T-helper 1 cell treated with Interleukin-12 subunit alpha and Interleukin-12 subunit beta and Interleukin-4 antibody, amounts not matched to agents 30 μg/mL and 1 μg/mL, for 36 hours (primary cell): ENCODE results near the gene THBD.
"Not testable (repeated sequence)": the region's sequence is repeated elsewhere in the genome, so short reads cannot be mapped to it uniquely, and the experiment has no call there.

Source experiments
- H3K27ac Mint-ChIP-seq: one replicate; pipeline ENCODE4 v1.8.0; 2021; ENCODE audit warnings: mild to moderate bottlenecking, mixed read lengths
- H3K27me3 Mint-ChIP-seq: one replicate; pipeline ENCODE4 v1.8.0; 2021; ENCODE audit warnings: low read depth, mixed read lengths
- H3K36me3 Mint-ChIP-seq: one replicate; pipeline ENCODE4 v1.8.0; 2021; ENCODE audit warnings: low read depth, mixed read lengths
- H3K4me1 Mint-ChIP-seq: one replicate; pipeline ENCODE4 v1.8.0; 2021; ENCODE audit warnings: low read depth, mixed read lengths
- H3K4me3 Mint-ChIP-seq: one replicate; pipeline ENCODE4 v1.8.0; 2021; ENCODE audit warnings: mild to moderate bottlenecking, moderate library complexity, mixed read lengths
- H3K9me3 Mint-ChIP-seq: one replicate; pipeline ENCODE4 v1.8.0; 2021; ENCODE audit warnings: mixed read lengths

The THBD gene

DNA sequence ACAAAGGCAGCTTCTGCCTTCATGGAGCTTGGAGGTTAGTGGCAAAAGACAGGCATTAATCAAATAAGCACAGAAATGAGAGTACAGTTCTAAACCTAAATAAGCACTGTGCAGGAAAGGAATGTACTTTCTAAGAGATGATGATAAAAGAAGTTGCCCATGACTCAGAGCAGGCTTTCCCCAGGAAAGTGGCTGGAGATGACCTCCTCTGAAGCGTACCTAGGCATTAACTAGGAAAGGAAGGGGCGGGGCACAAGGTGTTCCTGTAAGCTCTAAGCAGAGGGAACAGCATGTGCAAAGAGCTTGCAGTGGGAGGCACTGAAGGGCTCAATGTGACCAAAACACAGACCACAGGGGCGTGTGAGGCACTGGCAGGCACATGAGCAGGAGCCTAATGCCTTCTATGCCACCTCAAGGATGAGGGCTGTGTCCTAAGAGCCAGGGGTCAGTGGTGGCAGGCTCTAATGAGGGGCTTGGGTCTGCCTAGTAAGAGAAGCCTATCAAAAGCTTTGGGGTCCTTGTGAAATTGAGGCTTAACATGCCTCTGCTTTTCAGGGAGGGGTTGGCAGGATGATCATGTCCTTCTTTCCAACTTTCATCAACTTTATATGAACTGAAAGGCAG lies 9.5 kb downstream of the THBD start:
- H3K4me1 Mint-ChIP-seq: no peaks in the 10 kb centered on the region
- H3K4me3 Mint-ChIP-seq: no peak overlapping the region
- H3K36me3 Mint-ChIP-seq: no peaks in the 10 kb centered on the region
- H3K9me3 Mint-ChIP-seq: no peaks in the 10 kb centered on the region
- peaks cover 25% of the 10 kb centered on the region for H3K27me3 Mint-ChIP-seq
- H3K27ac Mint-ChIP-seq: no peak overlapping the region

DNA sequence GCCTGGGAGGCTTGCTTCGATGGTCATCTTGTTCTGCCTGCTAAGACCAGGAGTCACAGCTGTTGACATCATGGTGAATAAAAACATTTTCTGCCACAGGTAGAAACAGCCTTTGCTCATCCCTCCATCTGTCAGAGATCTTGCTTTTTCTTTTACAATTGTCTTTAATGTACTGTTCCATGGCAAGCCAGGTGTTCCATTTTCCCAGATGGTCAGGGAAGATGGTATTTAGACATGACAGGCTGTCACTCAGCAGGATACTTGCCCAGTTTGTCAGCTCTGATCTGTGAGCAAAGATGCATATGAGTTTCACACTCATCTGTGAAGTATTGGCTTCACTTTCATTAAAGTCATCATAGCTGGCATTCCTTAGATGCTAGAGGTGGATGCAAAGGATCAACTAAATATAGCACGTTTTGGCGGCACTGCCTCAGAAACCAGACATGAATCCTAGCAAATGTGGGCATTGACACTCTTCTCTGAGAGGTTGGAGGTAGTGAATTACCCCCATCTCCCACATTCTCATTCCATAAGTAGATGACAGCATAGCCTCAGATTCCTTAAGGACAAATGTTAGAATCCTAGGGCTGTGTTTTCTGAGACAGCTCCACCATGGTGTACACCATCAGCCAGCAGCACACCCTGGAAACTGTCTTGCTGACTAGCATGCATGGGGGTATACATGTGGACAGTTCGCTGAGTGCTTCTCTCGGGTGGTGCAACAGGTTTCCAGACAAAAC lies 10.2 kb downstream of the THBD start:
- H3K27ac Mint-ChIP-seq: no peak overlapping the region
- H3K36me3 Mint-ChIP-seq: no peaks in the 10 kb centered on the region
- H3K4me3 Mint-ChIP-seq: no peak overlapping the region
- H3K9me3 Mint-ChIP-seq: no peaks in the 10 kb centered on the region
- no peaks in the 10 kb centered on the region for H3K4me1 Mint-ChIP-seq
- peaks cover 21% of the 10 kb centered on the region for H3K27me3 Mint-ChIP-seq

DNA sequence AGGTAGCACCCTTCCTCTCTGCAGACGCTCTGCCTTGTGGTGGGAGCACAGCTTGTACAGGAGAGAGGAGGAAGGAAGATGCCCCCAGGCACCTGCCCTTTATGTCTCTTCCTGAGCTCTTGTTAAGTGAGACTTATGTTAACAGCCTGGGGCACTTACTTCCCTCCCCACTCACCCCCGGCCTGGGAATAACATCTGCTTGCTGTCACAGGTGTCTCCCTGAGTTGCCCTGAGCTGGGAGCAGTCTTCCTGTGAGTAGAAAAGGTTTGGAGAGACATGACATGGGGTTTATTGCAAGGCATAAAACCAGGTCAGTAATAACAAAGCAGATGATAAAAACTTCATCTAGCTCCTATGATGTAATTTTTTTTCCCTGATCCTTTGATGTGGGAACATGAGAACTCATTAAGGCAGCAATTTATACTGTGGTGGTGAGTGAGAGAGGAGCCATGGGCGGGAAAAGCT lies 12.4 kb downstream of the THBD start:
- no peak overlapping the region for H3K4me3 Mint-ChIP-seq
- no peaks in the 10 kb centered on the region for H3K4me1 Mint-ChIP-seq
- peaks cover 8% of the 10 kb centered on the region for H3K27me3 Mint-ChIP-seq
- no peak overlapping the region for H3K27ac Mint-ChIP-seq
- H3K36me3 Mint-ChIP-seq: no peaks in the 10 kb centered on the region
- H3K9me3 Mint-ChIP-seq: no peaks in the 10 kb centered on the region

DNA sequence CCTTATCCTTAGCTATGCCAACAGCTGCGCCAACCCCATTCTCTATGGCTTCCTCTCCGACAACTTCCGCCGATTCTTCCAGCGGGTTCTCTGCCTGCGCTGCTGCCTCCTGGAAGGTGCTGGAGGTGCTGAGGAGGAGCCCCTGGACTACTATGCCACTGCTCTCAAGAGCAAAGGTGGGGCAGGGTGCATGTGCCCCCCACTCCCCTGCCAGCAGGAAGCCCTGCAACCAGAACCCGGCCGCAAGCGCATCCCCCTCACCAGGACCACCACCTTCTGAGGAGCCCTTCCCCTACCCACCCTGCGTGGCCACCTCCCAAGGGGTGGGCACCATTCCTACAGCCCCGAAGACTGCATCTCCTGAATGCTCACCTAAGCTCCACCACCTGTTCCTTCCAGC lies 13.1 kb downstream of the THBD start:
- Mint-ChIP-seq H3K4me1 (no peaks in the 10 kb centered on the region), H3K27ac (no peak overlapping the region)

DNA sequence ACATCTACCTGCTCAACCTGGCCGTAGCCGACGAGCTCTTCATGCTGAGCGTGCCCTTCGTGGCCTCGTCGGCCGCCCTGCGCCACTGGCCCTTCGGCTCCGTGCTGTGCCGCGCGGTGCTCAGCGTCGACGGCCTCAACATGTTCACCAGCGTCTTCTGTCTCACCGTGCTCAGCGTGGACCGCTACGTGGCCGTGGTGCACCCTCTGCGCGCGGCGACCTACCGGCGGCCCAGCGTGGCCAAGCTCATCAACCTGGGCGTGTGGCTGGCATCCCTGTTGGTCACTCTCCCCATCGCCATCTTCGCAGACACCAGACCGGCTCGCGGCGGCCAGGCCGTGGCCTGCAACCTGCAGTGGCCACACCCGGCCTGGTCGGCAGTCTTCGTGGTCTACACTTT lies 13.7 kb downstream of the THBD start:
- Mint-ChIP-seq H3K4me3 (no peak overlapping the region), H3K4me1 (no peaks in the 10 kb centered on the region), H3K27ac (no peak overlapping the region), H3K36me3 (no peaks in the 10 kb centered on the region), H3K9me3 (no peaks in the 10 kb centered on the region), H3K27me3 (peaks cover 11% of the 10 kb centered on the region)

More for the DNA sequence above, 13.1 kb downstream of the THBD start:
- Mint-ChIP-seq H3K4me3 (no peak overlapping the region), H3K36me3 (no peaks in the 10 kb centered on the region), H3K27me3 (peaks cover 12% of the 10 kb centered on the region), H3K9me3 (no peaks in the 10 kb centered on the region)

DNA sequence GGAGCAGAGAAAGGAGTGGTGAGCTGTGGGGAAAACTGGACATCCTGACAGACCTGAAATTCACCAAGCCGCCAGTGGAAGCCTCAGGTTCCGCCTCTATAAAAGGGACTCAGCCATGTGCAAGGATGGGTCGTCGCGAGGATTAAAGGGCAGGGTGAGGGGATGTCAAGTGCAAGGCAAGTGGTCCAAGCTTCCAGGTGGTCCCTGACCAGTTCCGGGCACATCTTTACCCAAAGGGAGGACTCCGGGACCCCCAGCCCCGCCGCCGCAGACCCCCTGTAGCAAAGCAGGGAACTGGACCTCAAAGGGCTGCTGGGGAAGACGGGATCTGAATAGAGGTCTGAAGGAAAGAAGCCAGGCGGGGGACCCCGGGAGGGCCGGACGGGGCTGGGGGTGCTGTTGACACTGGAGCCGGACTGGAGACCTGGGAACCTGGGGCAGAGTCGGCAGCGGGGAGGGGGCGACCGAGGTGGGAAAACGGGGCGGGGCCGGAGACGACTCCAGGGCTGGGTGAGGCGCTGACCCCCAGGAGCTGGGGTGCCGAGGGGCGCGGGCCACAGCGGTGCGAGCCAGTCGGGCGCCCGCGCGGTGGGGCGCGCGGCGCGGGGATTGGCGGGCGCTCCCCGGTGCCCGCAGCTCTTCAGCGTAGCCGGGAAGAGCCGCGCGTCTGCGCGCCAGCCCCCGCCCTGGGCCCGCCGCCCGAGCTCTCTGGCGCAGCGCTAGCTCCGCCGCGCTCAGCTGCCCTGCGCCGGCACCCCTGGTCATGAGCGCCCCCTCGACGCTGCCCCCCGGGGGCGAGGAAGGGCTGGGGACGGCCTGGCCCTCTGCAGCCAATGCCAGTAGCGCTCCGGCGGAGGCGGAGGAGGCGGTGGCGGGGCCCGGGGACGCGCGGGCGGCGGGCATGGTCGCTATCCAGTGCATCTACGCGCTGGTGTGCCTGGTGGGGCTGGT lies 14.5 kb downstream of the THBD start, which contains the start of gene SSTR4:
TSS of gene SSTR4 (plus strand) at position 592 of the 951 bp plus-strand sequence. CDS start at position 764, 172 bp downstream.
- Mint-ChIP-seq H3K27me3 (peaks cover 5% of the 10 kb centered on the region), H3K27ac (no peak within 1 kb of the TSS), H3K36me3 (no peaks in the 10 kb centered on the region), H3K9me3 (no peaks in the 10 kb centered on the region), H3K4me3 (no peak within 1 kb of the TSS), H3K4me1 (no peaks in the 10 kb centered on the region)

DNA sequence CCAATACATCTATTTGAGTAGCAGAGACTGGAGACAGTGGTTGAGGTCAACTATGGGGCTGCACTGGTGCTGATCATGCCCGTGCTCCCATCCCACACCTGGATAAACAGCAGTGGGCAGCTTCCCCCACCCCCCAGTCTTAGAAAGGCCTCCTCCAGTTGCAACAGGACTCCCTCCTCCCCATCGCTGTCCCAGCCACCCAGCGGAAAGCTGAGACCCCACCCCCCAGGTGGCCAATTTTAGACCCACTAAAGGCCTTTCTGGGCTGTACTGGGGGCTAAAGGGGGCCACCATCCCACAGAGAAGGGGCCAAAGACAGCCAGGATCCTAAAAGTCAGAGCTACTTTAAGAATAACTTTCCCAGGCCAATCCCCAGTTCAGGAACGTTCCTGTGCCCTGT lies 15.6 kb downstream of the THBD start:
- peaks cover 9% of the 10 kb centered on the region for H3K27me3 Mint-ChIP-seq
- no peaks in the 10 kb centered on the region for H3K9me3 Mint-ChIP-seq
- H3K4me3 Mint-ChIP-seq: no peak overlapping the region
- H3K4me1 Mint-ChIP-seq: no peaks in the 10 kb centered on the region
- no peaks in the 10 kb centered on the region for H3K36me3 Mint-ChIP-seq
- H3K27ac Mint-ChIP-seq: no peak overlapping the region

DNA sequence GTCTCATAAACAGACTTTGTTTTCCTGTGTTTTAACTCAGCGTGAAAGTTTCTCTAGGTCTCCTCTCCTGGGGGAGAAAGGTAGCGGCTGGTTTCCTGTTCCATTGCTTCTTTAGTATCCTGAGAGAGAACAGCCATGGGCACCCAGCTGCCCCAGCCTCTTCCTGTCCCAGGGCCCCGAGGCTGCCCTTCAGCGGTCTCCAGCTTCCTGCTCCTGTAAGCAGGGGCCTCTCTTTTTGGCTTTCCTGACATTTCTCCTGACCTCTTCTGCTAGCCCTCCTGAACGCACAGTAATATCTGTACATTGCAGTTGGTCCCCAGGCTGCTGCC lies 16.8 kb downstream of the THBD start:
- Mint-ChIP-seq H3K36me3 (no peaks in the 10 kb centered on the region), H3K9me3 (no peaks in the 10 kb centered on the region), H3K4me3 (no peak overlapping the region), H3K4me1 (no peaks in the 10 kb centered on the region), H3K27me3 (peaks cover 9% of the 10 kb centered on the region), H3K27ac (no peak overlapping the region)

DNA sequence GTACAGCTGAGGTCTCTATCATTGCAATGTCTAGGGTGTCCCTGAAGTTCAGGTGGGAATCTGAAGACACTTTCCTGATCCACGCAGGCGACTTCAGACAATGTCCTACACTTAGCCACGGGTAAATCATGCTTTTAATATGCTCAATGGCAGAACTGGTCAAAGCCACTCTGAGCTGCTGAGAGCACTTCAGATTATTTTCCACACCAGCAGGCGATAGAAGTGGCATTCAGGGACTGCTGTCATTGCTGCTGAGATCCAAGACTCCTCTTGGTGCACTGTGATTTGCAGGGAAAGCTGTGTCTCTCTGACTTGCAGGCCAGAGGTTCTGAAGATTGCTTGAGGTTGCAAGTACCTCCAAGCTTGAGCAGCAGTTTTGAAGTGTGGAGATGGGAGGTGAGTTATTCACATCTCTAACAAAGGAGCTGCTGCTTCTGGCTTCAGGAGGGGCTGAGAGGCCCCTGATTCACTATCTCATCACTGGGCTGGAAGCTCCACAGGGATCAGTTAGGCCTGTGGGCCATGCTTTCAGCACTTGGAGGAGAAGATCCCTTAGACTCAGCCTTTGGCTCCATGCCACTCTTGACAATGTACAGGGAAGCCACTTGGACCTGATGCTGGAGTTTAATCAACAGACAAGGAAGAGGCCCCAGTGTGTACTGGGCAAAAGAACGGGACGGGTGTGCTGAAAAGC lies 17.3 kb downstream of the THBD start:
- peaks cover 9% of the 10 kb centered on the region for H3K27me3 Mint-ChIP-seq
- no peaks in the 10 kb centered on the region for H3K9me3 Mint-ChIP-seq
- no peaks in the 10 kb centered on the region for H3K36me3 Mint-ChIP-seq
- no peak overlapping the region for H3K27ac Mint-ChIP-seq
- no peak overlapping the region for H3K4me3 Mint-ChIP-seq
- H3K4me1 Mint-ChIP-seq: no peaks in the 10 kb centered on the region

DNA sequence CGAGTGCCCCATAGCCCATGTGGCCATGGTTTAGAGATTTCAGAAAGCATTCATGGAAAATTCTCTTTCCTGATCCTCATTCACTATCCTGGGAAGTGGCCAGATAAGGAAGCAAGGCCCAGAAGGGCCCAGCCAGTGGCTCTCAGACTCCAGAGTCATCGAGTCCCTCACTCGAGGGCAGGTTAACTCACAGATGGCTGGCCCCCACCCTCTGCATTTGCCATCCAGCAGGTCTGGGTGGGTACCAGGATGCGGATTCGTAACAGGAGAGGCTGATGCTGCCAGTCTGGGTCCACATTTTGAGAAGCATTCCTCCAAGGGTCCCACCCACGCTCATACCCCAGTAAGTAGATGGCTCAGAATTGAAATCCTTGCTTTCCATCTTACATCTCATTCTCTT lies 18.1 kb downstream of the THBD start:
- Mint-ChIP-seq H3K36me3 (no peaks in the 10 kb centered on the region), H3K27me3 (peaks cover 9% of the 10 kb centered on the region), H3K4me3 (no peak overlapping the region), H3K9me3 (no peaks in the 10 kb centered on the region), H3K27ac (no peak overlapping the region), H3K4me1 (no peaks in the 10 kb centered on the region)

DNA sequence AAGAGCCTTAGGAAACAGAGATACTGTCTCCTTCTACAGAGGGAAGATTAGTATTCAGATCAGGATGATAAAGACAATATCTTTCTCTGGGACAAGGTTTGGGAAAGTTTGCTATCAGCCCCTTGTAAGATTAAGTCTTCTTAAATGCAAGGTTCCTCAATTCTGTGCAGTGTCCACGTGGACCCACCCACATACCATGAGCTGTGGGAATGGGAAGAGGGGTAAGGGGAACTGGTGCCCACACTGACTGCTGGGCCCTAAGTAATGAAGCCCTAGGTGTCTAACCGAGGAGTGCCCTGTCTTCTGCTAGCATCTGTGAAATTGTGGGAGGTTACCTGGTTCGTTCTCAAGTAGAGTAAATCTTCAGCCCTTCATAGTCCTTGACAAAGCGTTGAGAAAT lies 20.1 kb downstream of the THBD start:
- Mint-ChIP-seq H3K36me3 (no peaks in the 10 kb centered on the region), H3K4me1 (no peaks in the 10 kb centered on the region), H3K27ac (no peak overlapping the region), H3K4me3 (no peak overlapping the region), H3K9me3 (no peaks in the 10 kb centered on the region), H3K27me3 (peaks cover 9% of the 10 kb centered on the region)

DNA sequence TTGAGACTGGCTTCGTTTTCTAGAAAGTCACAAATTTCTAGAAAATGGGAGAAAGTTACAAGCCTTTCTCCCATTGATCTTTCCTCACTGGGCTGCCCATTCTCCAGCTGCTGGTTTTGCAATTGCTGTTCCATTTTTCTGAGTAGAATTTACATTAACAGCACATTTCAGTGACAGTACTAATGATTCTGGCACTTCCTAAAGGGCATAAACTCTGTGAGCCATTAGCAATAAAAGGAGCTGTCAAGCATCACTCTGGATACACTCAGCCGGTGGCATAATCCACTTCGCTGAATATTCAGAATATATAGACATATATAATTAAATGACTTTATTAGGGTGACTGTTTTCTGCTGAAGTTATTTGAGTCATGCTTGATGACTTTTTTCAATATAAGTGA lies 21.1 kb downstream of the THBD start:
- Mint-ChIP-seq H3K27me3 (peaks cover 9% of the 10 kb centered on the region), H3K9me3 (no peaks in the 10 kb centered on the region)

DNA sequence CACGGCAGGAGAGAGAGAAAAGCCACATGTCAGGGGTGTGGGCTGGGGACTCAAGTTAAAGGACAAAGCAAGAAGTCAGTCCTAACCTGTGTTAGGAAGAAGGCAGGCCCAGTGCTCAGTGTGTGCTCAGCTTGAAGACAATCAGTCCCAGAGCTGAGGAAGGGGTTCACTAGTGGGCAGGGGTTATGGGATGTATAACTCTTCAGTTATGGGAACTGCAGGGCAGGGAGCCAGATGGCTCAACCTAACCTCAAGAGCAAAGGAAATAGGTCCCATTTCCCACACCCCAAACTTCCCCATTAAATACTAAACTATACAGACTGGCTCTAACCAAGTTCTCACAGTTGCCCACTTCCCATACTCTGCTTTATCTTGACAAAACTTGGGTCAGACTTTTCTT lies 21.8 kb downstream of the THBD start:
- Mint-ChIP-seq H3K9me3 (no peaks in the 10 kb centered on the region), H3K36me3 (no peaks in the 10 kb centered on the region), H3K27ac (no peak overlapping the region), H3K27me3 (peaks cover 9% of the 10 kb centered on the region), H3K4me1 (no peaks in the 10 kb centered on the region), H3K4me3 (no peak overlapping the region)

More for the DNA sequence above, 21.1 kb downstream of the THBD start:
- Mint-ChIP-seq H3K36me3 (no peaks in the 10 kb centered on the region), H3K4me1 (no peaks in the 10 kb centered on the region), H3K27ac (no peak overlapping the region), H3K4me3 (no peak overlapping the region)

DNA sequence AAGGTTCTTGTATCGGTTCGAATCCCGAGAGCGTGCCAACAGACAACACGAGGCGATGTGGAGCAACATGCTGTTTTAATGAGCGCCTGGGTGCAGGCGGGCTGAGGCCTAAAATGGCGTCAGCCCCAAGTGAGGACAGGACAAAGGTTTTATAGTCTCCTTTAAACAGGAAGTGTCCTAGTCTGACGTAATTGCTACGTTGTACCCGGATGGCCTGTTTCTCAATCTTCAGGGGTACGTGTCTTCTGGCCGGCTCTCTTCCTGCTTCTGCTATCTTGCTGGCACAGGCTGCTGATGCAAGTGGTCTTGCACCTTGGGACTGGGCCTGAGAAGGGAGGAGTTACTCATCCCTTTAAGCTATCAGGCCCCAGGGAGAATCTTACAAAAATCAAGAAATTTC lies 24.0 kb downstream of the THBD start:
- H3K27me3 Mint-ChIP-seq: not testable (repeated sequence)

More for the DNA sequence above, 24.0 kb downstream of the THBD start:
- not testable (repeated sequence) for H3K9me3 Mint-ChIP-seq, H3K4me1 Mint-ChIP-seq, H3K27ac Mint-ChIP-seq, H3K4me3 Mint-ChIP-seq, H3K36me3 Mint-ChIP-seq
